T-helper 22 cell (primary cell): ENCODE measurements around the gene SELENOM.

Experiments used
- DNase-seq: peaks from one replicate; pipeline ENCODE4 v3.0.0-alpha.2; 2020; ENCODE audit warnings: low read depth

Gene SELENOM, protein sequence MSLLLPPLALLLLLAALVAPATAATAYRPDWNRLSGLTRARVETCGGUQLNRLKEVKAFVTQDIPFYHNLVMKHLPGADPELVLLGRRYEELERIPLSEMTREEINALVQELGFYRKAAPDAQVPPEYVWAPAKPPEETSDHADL

GRCh38 chr22:31107178-31107893 lies at the start of gene SELENOM:
SELENOM (minus strand) TSS chr22:31107568; CDS start chr22:31107505, 63 bp downstream.
- peak; percentile 84 for DNase-seq

DNA sequence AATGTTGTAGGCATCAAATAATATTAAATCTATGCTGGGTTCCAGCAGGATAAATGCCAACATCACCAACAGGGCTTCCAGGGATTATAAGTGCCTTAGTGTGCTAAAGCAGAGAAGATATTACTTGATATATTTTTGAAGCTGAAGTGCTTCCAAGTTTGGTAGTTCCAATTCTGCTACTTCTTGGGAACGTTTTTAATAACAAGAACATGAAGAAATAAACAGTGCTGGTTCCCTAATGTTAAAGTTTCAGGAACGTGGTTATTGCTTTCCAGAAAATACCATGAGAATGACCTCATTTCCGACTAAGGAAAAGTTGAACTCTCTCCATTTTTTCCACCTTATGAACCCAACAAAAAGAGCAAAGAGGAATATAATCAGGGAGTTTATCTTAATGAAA lies 48.1 kb upstream of the SELENOM start:
- DNase-seq: no peak

DNA sequence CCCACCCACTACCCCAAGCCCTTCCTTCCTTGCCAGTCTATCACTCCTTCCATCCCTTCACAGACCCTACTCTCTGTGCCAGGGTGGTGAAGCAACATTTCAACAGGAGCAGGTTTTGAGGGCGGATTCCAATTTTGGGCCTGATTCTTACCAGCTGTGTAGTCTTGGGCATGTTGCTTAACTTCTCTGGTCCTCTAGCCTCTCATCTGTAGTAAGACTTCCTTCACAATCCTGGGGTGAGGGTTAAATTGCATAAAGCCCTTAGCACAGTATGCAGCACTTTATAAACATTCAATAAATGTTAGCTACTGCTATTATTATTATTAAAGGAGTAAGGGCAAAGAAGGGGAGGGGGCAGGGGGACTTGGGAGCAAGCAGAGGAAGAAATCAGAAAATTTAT lies 47.6 kb upstream of the SELENOM start:
- DNase-seq: no peak

GRCh38 chr22:31153357-31153756 lies 46.0 kb upstream of the SELENOM start:
- no peak for DNase-seq

DNA sequence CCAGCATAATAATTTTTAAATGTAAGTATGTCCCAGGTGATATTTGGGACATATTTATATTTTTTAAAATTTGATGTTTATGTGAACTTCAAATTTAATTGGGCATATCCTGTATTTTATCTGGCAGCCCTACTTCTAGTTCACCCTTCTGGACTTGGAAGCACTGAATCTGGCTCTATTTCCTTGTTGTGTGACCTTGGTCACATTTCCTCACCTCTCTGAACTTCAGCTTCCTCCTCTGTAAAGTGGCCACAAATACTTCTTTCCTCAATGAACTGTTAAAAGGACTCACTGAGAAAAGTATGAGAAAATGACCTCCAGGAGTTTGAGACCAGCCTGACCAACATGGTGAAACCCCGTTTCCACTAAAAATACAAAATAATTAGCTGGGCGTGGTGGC lies 44.5 kb upstream of the SELENOM start:
- DNase-seq: no peak

DNA sequence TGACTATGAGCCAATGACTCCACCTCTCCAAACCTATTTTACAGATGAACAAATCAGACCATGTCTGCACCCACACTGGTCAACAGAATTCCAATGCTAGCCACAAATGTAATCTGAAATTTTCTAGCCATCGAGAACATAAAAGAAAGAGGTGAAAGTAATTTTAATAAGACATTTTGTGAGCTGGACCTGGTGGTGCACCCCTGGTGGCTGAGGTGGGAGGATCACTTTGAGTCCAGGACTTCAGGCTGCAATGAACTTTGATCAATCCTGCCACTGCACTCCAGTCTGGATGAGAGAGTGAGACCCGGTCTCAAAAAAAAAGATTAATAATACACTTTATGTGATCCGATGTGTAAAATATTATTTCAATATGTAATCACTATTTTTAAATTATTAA lies 43.2 kb upstream of the SELENOM start:
- no peak for DNase-seq

DNA sequence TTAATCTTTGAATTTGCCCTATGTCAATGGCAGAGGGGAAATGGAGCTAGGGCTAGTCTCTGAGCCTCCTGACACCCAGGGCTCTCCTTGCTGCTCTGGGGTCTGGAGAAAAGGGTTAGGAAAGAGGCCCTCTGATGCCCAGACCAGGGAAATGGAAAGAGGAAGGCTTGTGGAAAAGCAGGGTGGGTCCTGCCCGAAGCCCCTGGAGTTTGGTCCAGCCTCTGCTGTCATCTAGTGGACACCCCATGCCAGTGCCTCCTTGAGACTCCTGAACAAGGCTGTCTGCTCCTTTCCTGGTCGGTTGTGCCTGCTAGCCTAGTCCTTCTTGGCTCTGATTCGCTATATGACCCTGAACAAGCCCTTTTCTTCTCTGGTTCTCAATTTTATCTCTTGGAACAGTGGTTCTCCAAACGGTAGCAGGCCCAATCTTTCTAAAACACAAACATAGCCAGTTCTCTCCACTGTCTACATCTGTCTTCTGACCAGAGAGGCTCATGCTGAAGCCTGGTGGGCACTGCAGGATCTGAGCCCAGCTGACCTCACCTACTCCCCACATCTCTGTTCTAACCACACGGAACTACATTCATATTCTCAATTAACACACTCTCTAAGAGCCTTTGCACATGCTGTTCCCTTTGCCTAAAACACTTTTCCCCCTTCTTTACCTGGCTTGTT lies 41.7 kb upstream of the SELENOM start:
- no peak for DNase-seq

DNA sequence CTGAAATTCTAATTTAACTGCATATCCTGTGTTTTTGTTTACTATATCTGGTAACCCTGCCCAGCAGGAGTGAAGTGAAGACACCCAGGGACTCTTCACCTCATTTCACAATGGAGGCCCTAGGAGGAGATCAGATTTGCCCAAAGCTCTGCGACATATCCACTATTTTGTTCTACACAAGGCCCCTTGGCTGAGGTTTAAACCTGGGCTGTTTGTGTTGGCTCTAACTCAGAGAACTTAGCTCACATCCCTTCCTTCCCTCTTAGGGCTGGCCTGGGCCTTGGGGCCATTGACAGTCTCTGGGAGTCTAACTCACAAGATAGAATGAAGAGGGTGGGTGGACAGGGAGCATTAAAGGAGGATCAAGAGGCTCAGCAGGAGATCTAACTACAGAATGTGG lies 41.1 kb upstream of the SELENOM start:
- DNase-seq: no peak

- DNase-seq: no peak
These were observed 36.9 kb upstream of the SELENOM start for GRCh38 chr22:31144223-31144622.

DNA sequence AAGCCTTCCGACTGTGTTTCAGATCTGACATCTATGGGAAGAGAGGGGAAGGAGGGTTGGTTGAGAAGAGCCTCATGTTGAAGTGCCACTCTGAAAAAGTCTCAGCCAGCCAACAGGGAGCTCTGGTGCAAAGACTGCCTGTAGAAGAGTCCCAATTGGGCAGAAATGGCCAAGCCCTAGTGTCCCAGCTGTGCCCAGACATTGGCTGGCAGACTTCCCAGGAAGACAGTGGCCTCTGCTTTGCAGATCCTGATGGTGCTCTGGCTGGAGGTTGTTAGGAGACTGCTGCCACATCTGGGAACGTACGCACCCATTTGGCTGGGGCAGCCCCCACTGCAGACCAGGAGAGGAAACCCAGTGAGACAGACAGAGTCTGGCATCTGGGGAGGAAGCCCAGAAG lies 36.2 kb upstream of the SELENOM start:
- DNase-seq: no peak

DNA sequence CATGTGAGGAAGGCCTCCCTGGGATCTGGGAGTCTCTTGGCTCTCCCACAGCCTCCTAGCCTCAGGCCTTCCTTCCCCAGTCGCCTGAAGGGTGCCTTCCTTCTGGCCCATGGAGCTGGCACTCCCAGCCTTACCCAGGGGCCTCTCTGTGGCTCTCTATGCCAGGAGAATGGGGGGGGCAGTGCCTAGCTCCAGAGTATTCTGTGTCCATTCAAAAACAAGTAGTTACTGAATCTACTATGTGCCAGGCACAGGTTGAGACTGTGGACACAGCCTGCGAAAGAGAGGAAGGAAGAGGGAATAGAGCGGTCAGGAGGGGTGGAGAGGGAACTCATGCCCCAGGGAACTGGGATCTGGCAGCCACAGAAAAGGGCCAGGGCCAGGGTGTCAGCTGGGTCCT lies 35.7 kb upstream of the SELENOM start:
- no peak for DNase-seq

DNA sequence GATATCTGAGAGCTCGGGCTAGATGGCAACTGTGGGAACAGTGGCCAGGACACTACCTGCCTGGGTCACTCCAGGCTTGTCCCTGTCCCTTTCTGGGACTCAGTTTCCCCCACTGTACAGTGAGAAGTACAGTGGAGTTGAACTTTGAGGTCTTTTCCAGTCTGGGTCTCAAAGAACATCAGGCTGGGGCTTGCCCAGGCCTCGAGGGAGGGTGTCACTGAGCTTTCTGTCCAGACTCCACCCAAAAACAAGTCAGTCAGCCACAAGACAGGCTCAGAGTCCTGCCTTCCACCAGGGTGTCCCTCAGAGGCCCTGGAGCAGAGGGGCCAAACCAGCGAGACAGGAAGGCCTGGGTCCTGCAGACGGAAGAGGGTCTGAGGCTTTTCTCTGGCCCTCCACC lies 34.9 kb upstream of the SELENOM start:
- DNase-seq: no peak

GRCh38 chr22:31141551-31141950 lies 34.2 kb upstream of the SELENOM start:
- DNase-seq: no peak

GRCh38 chr22:31140746-31141145 lies 33.4 kb upstream of the SELENOM start:
- no peak for DNase-seq

DNA sequence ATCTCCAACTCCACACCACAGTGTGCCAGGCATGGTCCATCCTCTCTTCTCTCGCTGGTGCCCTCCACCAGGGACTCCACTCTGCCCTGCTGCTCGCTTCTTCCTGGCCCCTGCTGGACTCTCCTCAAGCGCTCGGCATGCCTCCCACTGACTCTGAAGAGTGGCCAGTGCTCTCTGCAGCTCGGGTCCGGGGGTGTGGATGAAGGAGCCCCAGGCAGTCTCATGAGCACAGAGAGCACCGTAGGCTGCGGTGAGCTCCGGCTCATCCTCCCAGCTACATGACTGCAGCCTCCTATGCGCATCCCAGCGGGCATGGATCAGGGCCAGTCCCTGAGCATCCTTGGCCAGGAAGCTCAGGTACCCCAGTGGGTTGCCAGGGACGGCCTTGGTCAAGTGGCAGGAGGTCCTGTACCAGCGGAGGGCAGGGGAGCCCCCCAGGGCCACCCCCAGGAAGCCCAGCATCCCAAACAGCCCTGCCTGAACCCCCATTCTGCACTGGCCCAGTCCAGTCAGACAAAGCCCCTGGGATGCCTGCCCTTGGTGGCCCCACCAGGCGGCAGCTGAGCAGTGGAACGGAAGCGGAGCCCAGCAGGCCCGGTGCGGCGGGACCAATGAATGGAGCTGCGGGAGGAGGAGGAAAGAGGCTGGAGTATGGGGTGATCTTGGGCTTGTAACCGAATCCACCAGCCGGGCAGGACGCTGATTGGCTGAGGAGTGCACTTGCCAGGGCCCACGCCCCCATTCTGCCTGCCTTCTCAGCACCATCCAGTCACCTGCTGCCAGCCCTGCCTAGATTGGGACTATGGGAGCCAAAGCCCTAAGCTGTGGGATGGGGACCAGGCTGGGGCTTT lies 32.7 kb upstream of the SELENOM start, which contains the start of gene PLA2G3:
Gene PLA2G3 (minus strand): TSS at position 643 of the 851 bp plus-strand sequence. CDS start 154 bp downstream, at position 489.
- DNase-seq: no peak

DNA sequence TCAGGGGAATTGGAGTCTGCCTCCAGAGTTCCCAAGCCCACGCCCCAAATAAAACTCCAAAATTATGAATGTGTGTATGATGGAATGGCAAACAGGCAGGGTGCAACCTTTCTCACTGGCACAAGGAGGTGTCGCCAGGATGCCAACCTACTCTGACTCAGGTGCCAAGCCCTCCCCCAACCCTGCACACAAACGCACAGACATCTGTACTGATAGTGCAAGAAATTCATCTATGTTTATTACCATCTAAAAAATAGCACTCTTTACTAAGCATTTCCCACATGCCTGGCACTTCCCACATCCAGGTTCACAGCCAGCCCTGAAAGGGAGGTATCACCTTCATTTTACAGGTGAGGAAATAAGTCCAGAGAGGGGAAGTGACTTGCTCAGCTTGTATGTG lies 31.7 kb upstream of the SELENOM start:
- no peak for DNase-seq

GRCh38 chr22:31138126-31138525 lies 30.8 kb upstream of the SELENOM start:
- no peak for DNase-seq

DNA sequence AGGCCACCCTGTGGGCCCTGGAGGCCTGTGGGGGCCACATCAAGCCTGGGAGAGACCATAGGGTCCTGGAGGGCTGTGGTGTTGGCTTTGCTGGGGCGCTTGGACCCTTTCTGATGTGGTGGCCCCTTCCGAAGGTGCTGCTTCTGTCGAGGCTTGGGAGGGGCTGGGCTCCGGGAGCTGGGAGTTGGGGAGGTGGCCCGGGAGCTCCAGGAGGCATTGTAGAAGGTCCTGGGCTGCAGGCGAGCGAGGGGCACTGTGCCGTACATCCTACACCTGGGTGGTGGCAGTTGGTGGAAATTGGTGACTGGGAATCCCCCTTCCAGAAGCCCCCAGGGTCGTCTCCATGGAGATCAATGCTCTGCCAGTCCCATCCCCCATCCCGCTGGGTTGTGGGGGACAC lies 30.4 kb upstream of the SELENOM start:
- no peak for DNase-seq

- no peak for DNase-seq
These were observed 29.3 kb upstream of the SELENOM start for GRCh38 chr22:31136711-31137110.

GRCh38 chr22:31136155-31136554 lies 28.8 kb upstream of the SELENOM start:
- DNase-seq: no peak

- DNase-seq: no peak
These were observed 28.3 kb upstream of the SELENOM start for GRCh38 chr22:31135706-31136105.

DNA sequence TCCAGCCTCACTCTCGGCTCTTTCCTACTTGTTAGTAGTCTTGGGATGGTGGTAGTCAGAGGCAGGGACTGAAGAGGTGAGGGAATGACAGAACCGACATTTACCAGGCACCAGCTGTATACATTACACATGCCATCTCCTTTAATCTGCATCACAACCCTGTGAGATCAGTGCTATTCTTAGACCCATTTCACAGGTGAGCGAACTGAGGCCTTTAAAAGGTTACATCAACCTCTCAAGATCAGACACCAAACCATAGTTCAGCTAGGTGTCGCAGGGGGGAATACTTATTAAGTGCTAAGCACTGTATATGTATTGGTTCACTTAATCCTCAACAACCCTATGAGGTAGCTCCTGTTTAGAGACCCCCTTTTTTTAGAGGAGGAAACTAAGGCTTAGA lies 27.3 kb upstream of the SELENOM start:
- no peak for DNase-seq

- DNase-seq: no peak
These were observed 26.5 kb upstream of the SELENOM start for GRCh38 chr22:31133911-31134310.
